Neural cell (in vitro differentiated cells): ENCODE data around the gene CAMK2A. TPM values are rescaled to one million over a fixed set of nuclear protein-coding genes. Genes with fewer than 3 reads are reported as not detected.

Source experiments
- H2AFZ ChIP-seq: fragments of 200-600, 300-800 bp; sonication (generic), shearing (Covaris generic); 2 replicates; pipeline ENCODE4 v1.6.0; 2014; ENCODE audit warnings: low read depth, mild to moderate bottlenecking, antibody characterized with exemption, low read length, moderate library complexity
- H3F3A ChIP-seq: fragments of 200-600 bp; shearing (Covaris generic); 2 replicates; pipeline ENCODE4 v1.6.1; 2016; ENCODE audit warnings: mild to moderate bottlenecking, moderate library complexity, mixed read lengths, antibody characterized with exemption, low read length; ENCODE audit not compliant: insufficient read depth, poor library complexity, severe bottlenecking
- H3K27ac ChIP-seq: fragments of 200-600, 300-800 bp; sonication (generic), shearing (Covaris generic); 2 replicates; pipeline ENCODE4 v1.5.1; 2014; ENCODE audit warnings: mild to moderate bottlenecking, low read length, moderate library complexity
- H3K27me3 ChIP-seq: fragments of 300-800, 200-600 bp; sonication (generic), shearing (Covaris generic); 2 replicates; pipeline ENCODE4 v1.6.0; 2014; ENCODE audit warnings: mild to moderate bottlenecking, low read depth, low read length, moderate library complexity; ENCODE audit not compliant: insufficient read depth
- H3K36me3 ChIP-seq: fragments of 300-800, 200-600 bp; sonication (generic), shearing (Covaris generic); 2 replicates; pipeline ENCODE4 v1.5.1; 2014; ENCODE audit warnings: mild to moderate bottlenecking, antibody characterized with exemption, low read length, moderate library complexity; ENCODE audit not compliant: insufficient read depth
- H3K4me2 ChIP-seq: fragments of 300-800, 200-600 bp; sonication (generic), shearing (Covaris generic); 2 replicates; pipeline ENCODE4 v1.6.0; 2014; ENCODE audit warnings: mild to moderate bottlenecking, low read length
- H3K4me3 ChIP-seq: fragments of 300-800, 200-600 bp; sonication (generic), shearing (Covaris generic); 2 replicates; pipeline ENCODE4 v1.5.1; 2014; ENCODE audit warnings: mild to moderate bottlenecking, low read length, moderate library complexity
- H3K79me2 ChIP-seq: fragments of 200-600 bp; shearing (Covaris generic); replicated peaks from 2 replicates; pipeline ENCODE4 v1.6.0; 2014; ENCODE audit warnings: mild to moderate bottlenecking, low read length, moderate library complexity; ENCODE audit not compliant: insufficient read depth
- H3K9ac ChIP-seq: fragments of 300-800, 200-600 bp; sonication (generic), shearing (Covaris generic); 2 replicates; pipeline ENCODE4 v1.6.1; 2016; ENCODE audit warnings: mild to moderate bottlenecking, low read length, mixed read lengths
- H3K9me2 ChIP-seq: fragments of 200-600 bp; shearing (Covaris generic); 2 replicates; pipeline ENCODE4 v1.6.1; 2016; ENCODE audit warnings: mild to moderate bottlenecking, low read length, mixed read lengths; ENCODE audit not compliant: insufficient read depth
- H3K9me3 ChIP-seq: fragments of 200-600, 300-800 bp; sonication (generic), shearing (Covaris generic); 2 replicates; pipeline ENCODE4 v1.6.1; 2016; ENCODE audit warnings: mild to moderate bottlenecking, mixed run types, low read length, moderate library complexity, mixed read lengths
- H4K20me1 ChIP-seq: fragments of 200-600 bp; shearing (Covaris generic); 2 replicates; pipeline ENCODE4 v1.6.1; 2016; ENCODE audit warnings: mild to moderate bottlenecking, mixed run types; ENCODE audit not compliant: insufficient read depth
- CTCF ChIP-seq: fragments of 450-650 bp; IDR thresholded peaks from 2 replicates; pipeline ENCODE4 v1.5.1; 2014; ENCODE audit warnings: antibody characterized with exemption, mild to moderate bottlenecking, moderate library complexity; ENCODE audit not compliant: poor library complexity, severe bottlenecking
- EP300 ChIP-seq: fragments of 450-650 bp; conservative IDR thresholded peaks from 2 replicates; pipeline ENCODE4 v1.6.1; 2014; ENCODE audit warnings: antibody characterized with exemption, mild to moderate bottlenecking, moderate library complexity; ENCODE audit not compliant: poor library complexity, severe bottlenecking
- EZH2 ChIP-seq: fragments of 200-600, 300-800 bp; shearing (Covaris generic), sonication (generic); IDR thresholded peaks from 2 replicates; pipeline ENCODE4 v1.6.1; 2014; ENCODE audit warnings: antibody characterized with exemption, low read length, borderline replicate concordance, mild to moderate bottlenecking; ENCODE audit not compliant: insufficient read depth, poor library complexity, severe bottlenecking
- MXI1 ChIP-seq: fragments of 450-650 bp; conservative IDR thresholded peaks from 2 replicates; pipeline ENCODE4 v1.6.1; 2014; ENCODE audit warnings: antibody characterized with exemption, mild to moderate bottlenecking; ENCODE audit not compliant: poor library complexity, severe bottlenecking
- POLR2AphosphoS5 ChIP-seq: IDR thresholded peaks from 2 replicates; pipeline ENCODE4 v1.6.1; 2012
- RAD21 ChIP-seq: fragments of 450-650 bp; conservative IDR thresholded peaks from 2 replicates; pipeline ENCODE4 v1.6.1; 2014; ENCODE audit warnings: antibody characterized with exemption, mild to moderate bottlenecking, moderate library complexity
- REST ChIP-seq: IDR thresholded peaks from 2 replicates; pipeline ENCODE4 v1.6.1; 2012; ENCODE audit warnings: borderline replicate concordance
- SMC3 ChIP-seq: fragments of 450-650 bp; conservative IDR thresholded peaks from 2 replicates; pipeline ENCODE4 v1.6.1; 2014; ENCODE audit warnings: antibody characterized with exemption, mild to moderate bottlenecking, moderate library complexity; ENCODE audit not compliant: poor library complexity
- TAF1 ChIP-seq: IDR thresholded peaks from 2 replicates; pipeline ENCODE4 v1.6.1; 2012; ENCODE audit warnings: low read depth
- polyA plus RNA-seq: library from polyadenylated mRNA; depleted of rRNA; stranded (reverse); fragments of >200 nt; gene quantifications from 2 replicates; pipeline ENCODE4 v1.2.3, GENCODE V29; 2014

Gene CAMK2A
- polyA plus RNA-seq, 1 donor from 2014 or later: 61.7 TPM

- Histone ChIP-seq H4K20me1 (no peaks in the 10 kb centered on the region), H3K4me3 (no peak overlapping the region), H3F3A (no peaks in the 10 kb centered on the region), H3K27ac (no peak overlapping the region), H3K36me3 (no peaks in the 10 kb centered on the region), H3K79me2 (no peaks in the 10 kb centered on the region), H3K9me3 (no peaks in the 10 kb centered on the region), H3K9me2 (no peaks in the 10 kb centered on the region), H3K9ac (no peak overlapping the region), H3K27me3 (no peaks in the 10 kb centered on the region), H3K4me2 (no peak overlapping the region), H2AFZ (no peak overlapping the region)
- no peak for TF ChIP-seq EP300
- TF ChIP-seq RAD21: no peak
- no peak for TF ChIP-seq EZH2
- TF ChIP-seq TAF1: no peak
- TF ChIP-seq SMC3: no peak
- no peak for TF ChIP-seq MXI1
- TF ChIP-seq REST: no peak
- no peak for TF ChIP-seq POLR2AphosphoS5
- TF ChIP-seq CTCF: no peak
These were observed 29.3 kb upstream of the CAMK2A start for GRCh38 chr5:150318613-150319483.

- no peak overlapping the region for H3K27ac ChIP-seq
- H4K20me1 ChIP-seq: no peaks in the 10 kb centered on the region
- H3F3A ChIP-seq: no peaks in the 10 kb centered on the region
- no peaks in the 10 kb centered on the region for H3K27me3 ChIP-seq
- TF ChIP-seq SMC3: no peak
- no peak for TF ChIP-seq MXI1
- TF ChIP-seq CTCF: no peak
- TF ChIP-seq EZH2: no peak
- no peak for TF ChIP-seq EP300
- no peak for TF ChIP-seq POLR2AphosphoS5
- no peak for TF ChIP-seq TAF1
- TF ChIP-seq REST: no peak
- TF ChIP-seq RAD21: no peak
- H3K9me3 ChIP-seq: no peaks in the 10 kb centered on the region
- no peak overlapping the region for H3K4me2 ChIP-seq
- H2AFZ ChIP-seq: no peak overlapping the region
- H3K36me3 ChIP-seq: no peaks in the 10 kb centered on the region
- H3K4me3 ChIP-seq: no peak overlapping the region
- H3K9ac ChIP-seq: no peak overlapping the region
- no peaks in the 10 kb centered on the region for H3K9me2 ChIP-seq
- no peaks in the 10 kb centered on the region for H3K79me2 ChIP-seq
These were observed 27.8 kb upstream of the CAMK2A start for GRCh38 chr5:150317048-150318003.
